ENCODE results near the gene ESRRG. TPM values are rescaled to one million over a fixed set of nuclear protein-coding genes. Genes with fewer than 3 reads are reported as not detected.

ESRRG gene
- total RNA-seq, 6 experiments from 2014 or later, result 0.05 TPM; not detected in 5

GRCh38 chr1:216666441-216666840, 56.8 kb downstream of the ESRRG start:
- Mint-ChIP-seq H3K36me3 (ENCODE audit: low read depth) (no peaks in the 10 kb centered on the region), H3K27ac (no peak overlapping the region), H3K4me3 (no peak overlapping the region), H3K27me3 (ENCODE audit: insufficient read depth) (no peaks in the 10 kb centered on the region), H3K9me3 (0 out of 2 replicates have a peak, but pooled peaks cover 3% of the 10 kb centered on the region), H3K4me1 (ENCODE audit: low read depth) (no peaks in the 10 kb centered on the region)
- DNase-seq, result no peak
- no peak for TF ChIP-seq CTCF (IDR thresholded peaks at IDR 0.05)

- no peaks in the 10 kb centered on the region for H3K4me1 Mint-ChIP-seq (ENCODE audit: low read depth)
- no peak overlapping the region for H3K4me3 Mint-ChIP-seq
- no peak for DNase-seq
- H3K27ac Mint-ChIP-seq, result no peak overlapping the region
- 0 out of 2 replicates have a peak, but pooled peaks cover 3% of the 10 kb centered on the region for H3K9me3 Mint-ChIP-seq
- H3K36me3 Mint-ChIP-seq (ENCODE audit: low read depth), result no peaks in the 10 kb centered on the region
- no peaks in the 10 kb centered on the region for H3K27me3 Mint-ChIP-seq (ENCODE audit: insufficient read depth)
- TF ChIP-seq CTCF (IDR thresholded peaks at IDR 0.05), result no peak
Observed at GRCh38 chr1:216665856-216666255, 57.4 kb downstream of the ESRRG start.

GRCh38 chr1:216665406-216665805, 57.8 kb downstream of the ESRRG start:
- no peaks in the 10 kb centered on the region for H3K27me3 Mint-ChIP-seq (ENCODE audit: insufficient read depth)
- 0 out of 2 replicates have a peak, but pooled peaks cover 3% of the 10 kb centered on the region for H3K9me3 Mint-ChIP-seq
- H3K4me1 Mint-ChIP-seq (ENCODE audit: low read depth), result no peaks in the 10 kb centered on the region
- no peak for DNase-seq
- H3K36me3 Mint-ChIP-seq (ENCODE audit: low read depth), result no peaks in the 10 kb centered on the region
- no peak for TF ChIP-seq CTCF (IDR thresholded peaks at IDR 0.05)
- H3K4me3 Mint-ChIP-seq, result no peak overlapping the region
- no peak overlapping the region for H3K27ac Mint-ChIP-seq

DNA sequence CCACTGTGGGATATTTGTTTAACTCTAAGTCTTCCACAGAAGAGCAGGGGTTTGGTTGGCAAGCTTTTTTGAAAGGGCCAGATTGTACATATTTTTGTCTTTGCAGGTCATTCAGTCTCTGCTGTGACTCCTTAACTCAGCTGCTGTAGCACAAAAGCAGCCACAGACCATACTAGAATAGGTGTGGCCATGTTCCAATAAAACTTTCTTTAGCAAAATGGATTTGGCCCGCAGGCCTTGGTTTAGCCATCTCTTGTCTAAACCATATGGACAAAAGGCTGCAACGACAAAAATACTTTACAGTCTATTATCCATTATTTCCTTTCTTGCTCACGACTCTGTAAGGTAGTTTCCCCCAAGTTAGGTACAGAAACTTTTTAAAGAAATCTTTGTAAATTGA, 60.5 kb downstream of the ESRRG start:
- Mint-ChIP-seq H3K4me1 (ENCODE audit: low read depth) (no peaks in the 10 kb centered on the region), H3K27me3 (ENCODE audit: insufficient read depth) (peaks cover 1% of the 10 kb centered on the region; the same call in 1 of the 2 replicates), H3K27ac (no peak overlapping the region), H3K36me3 (ENCODE audit: low read depth) (no peaks in the 10 kb centered on the region), H3K4me3 (no peak overlapping the region), H3K9me3 (0 out of 2 replicates have a peak, but pooled peaks cover 3% of the 10 kb centered on the region)
- DNase-seq, result no peak
- TF ChIP-seq CTCF (IDR thresholded peaks at IDR 0.05), result no peak

DNA sequence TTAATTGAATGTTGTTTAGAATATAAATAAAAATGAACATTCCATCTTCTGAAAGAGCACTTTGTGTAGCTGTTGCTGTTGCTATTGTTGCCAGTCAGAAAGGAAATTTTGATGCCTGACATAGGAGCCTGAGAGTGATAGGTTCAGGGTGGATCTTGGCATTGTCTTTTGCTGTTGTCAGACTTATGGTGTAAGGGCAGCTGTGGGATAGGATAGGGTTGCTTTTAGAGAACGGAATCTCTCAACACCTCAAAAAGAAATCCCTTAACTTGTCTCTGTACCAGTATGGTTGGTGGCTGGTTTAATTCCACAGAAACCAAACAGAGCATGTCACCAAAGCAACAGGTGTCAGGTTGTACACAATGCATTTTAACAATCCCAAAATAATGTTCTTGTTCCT, 62.7 kb downstream of the ESRRG start:
- no peaks in the 10 kb centered on the region for H3K4me1 Mint-ChIP-seq (ENCODE audit: low read depth)
- TF ChIP-seq CTCF (IDR thresholded peaks at IDR 0.05), result no peak
- no peaks in the 10 kb centered on the region for H3K36me3 Mint-ChIP-seq (ENCODE audit: low read depth)
- H3K9me3 Mint-ChIP-seq, result 0 out of 2 replicates have a peak, but pooled peaks cover 3% of the 10 kb centered on the region
- peaks cover 1% of the 10 kb centered on the region; the same call in 1 of the 2 replicates for H3K27me3 Mint-ChIP-seq (ENCODE audit: insufficient read depth)
- no peak overlapping the region for H3K4me3 Mint-ChIP-seq
- DNase-seq, result no peak
- H3K27ac Mint-ChIP-seq, result no peak overlapping the region

GRCh38 chr1:216653001-216653400, 70.2 kb downstream of the ESRRG start:
- Mint-ChIP-seq H3K9me3 (no peaks in the 10 kb centered on the region), H3K4me1 (ENCODE audit: low read depth) (no peaks in the 10 kb centered on the region), H3K36me3 (ENCODE audit: low read depth) (no peaks in the 10 kb centered on the region), H3K27ac (no peak overlapping the region), H3K27me3 (ENCODE audit: insufficient read depth) (no peaks in the 10 kb centered on the region), H3K4me3 (no peak overlapping the region)
- no peak for DNase-seq
- TF ChIP-seq CTCF (IDR thresholded peaks at IDR 0.05), result no peak
